Measurements from ENCODE around the gene B4GALT4. TPM values are rescaled to one million over a fixed set of nuclear protein-coding genes. Genes with fewer than 3 reads are reported as not detected.
"Not testable (repeated sequence)": the region's sequence is repeated elsewhere in the genome, so short reads cannot be mapped to it uniquely, and the experiment has no call there.

Gene B4GALT4
- polyA plus RNA-seq, 1 of the 3 experiments (the other 2 are of a cell fraction): 15.7 TPM

- H3K4me2 ChIP-seq: no peak overlapping the region
- no peaks in the 10 kb centered on the region for H3K36me3 ChIP-seq (replicated peaks in 1 of 2; ENCODE audit: control insufficient read depth in 1 of 2, insufficient read depth in 2 of 2, low read length in 1 of 2)
- H3K27ac ChIP-seq (ENCODE audit: low read depth in 2 of 2, low read length in 1 of 2): no peak overlapping the region
- no peak for DNase-seq
- H3F3A ChIP-seq (replicated peaks; ENCODE audit: insufficient read depth): peaks cover 18% of the 10 kb centered on the region
- H3K4me3 ChIP-seq (ENCODE audit: low read depth in 2 of 2, low read length in 1 of 2): no peak overlapping the region
- H3K4me1 ChIP-seq (ENCODE audit: control insufficient read depth in 1 of 2, insufficient read depth in 2 of 2, low read depth in 1 of 2, low read length in 1 of 2): peaks cover 0 to 2% of the 10 kb centered on the region in 2 experiments; a peak in 2 of 4 replicates
- no peak overlapping the region for H2AFZ ChIP-seq (ENCODE audit: low read depth)
- H3K79me2 ChIP-seq (ENCODE audit: insufficient read depth): peaks cover 18% of the 10 kb centered on the region
- ChIA-PET CTCF (interaction anchor here (0.7 to 2.7 kb wide), 3 partner anchors 15 to 644 kb away, joined by 3 to 13 read pairs (median 5); no protein-coding TSS in a partner anchor), POLR2A (no interaction called here)
- TF ChIP-seq TAF1 (IDR thresholded peaks at IDR 0.05; ENCODE audit: borderline replicate concordance, low read depth, low read length) (no peak), USF1 (IDR thresholded peaks at IDR 0.05; ENCODE audit: borderline replicate concordance, low read depth) (no peak)
- H3K9me3 ChIP-seq: no peaks in the 10 kb centered on the region
- no peaks in the 10 kb centered on the region for H3K27me3 ChIP-seq (ENCODE audit: insufficient read depth)
- no peaks in the 10 kb centered on the region for H3K9me2 ChIP-seq
- H3K9ac ChIP-seq: no peak overlapping the region
- no peaks in the 10 kb centered on the region for H4K20me1 ChIP-seq (ENCODE audit: insufficient read depth)
These were observed 3.0 kb upstream of the B4GALT4 start for GRCh38 chr3:119243712-119244111.

GRCh38 chr3:119243058-119243529 lies 2.4 kb upstream of the B4GALT4 start:
- H3K9me2 ChIP-seq; H3K9ac ChIP-seq; H3K4me3 ChIP-seq (ENCODE audit: low read depth in 2 of 2, low read length in 1 of 2); H3K36me3 ChIP-seq (replicated peaks in 1 of 2; ENCODE audit: control insufficient read depth in 1 of 2, insufficient read depth in 2 of 2, low read length in 1 of 2); H3K9me3 ChIP-seq; DNase-seq; H4K20me1 ChIP-seq (ENCODE audit: insufficient read depth); H3K4me2 ChIP-seq; H3K27me3 ChIP-seq (ENCODE audit: insufficient read depth); POLR2A ChIA-PET; H2AFZ ChIP-seq (ENCODE audit: low read depth); H3K27ac ChIP-seq (ENCODE audit: low read depth in 2 of 2, low read length in 1 of 2); H3K4me1 ChIP-seq (ENCODE audit: control insufficient read depth in 1 of 2, insufficient read depth in 2 of 2, low read depth in 1 of 2, low read length in 1 of 2): not testable (repeated sequence)
- Histone ChIP-seq H3F3A (replicated peaks; ENCODE audit: insufficient read depth) (peaks cover 24% of the 10 kb centered on the region), H3K79me2 (ENCODE audit: insufficient read depth) (peaks cover 24% of the 10 kb centered on the region)
- WGBS (ENCODE audit: low lambda C conversion rate): 66% methylated on average over 5 of the region's 7 CpGs
- CTCF ChIA-PET: interaction anchor here (0.7 to 2.7 kb wide), 3 partner anchors 16 to 644 kb away, joined by 3 to 13 read pairs (median 5); no protein-coding TSS in a partner anchor

GRCh38 chr3:119242387-119243057 lies 1.8 kb upstream of the B4GALT4 start:
- H3K9ac ChIP-seq; H3K4me1 ChIP-seq (ENCODE audit: control insufficient read depth in 1 of 2, insufficient read depth in 2 of 2, low read depth in 1 of 2, low read length in 1 of 2); DNase-seq; H3K4me2 ChIP-seq; H3K4me3 ChIP-seq (ENCODE audit: low read depth in 2 of 2, low read length in 1 of 2); H3K36me3 ChIP-seq (replicated peaks in 1 of 2; ENCODE audit: control insufficient read depth in 1 of 2, insufficient read depth in 2 of 2, low read length in 1 of 2); H3K27me3 ChIP-seq (ENCODE audit: insufficient read depth); H2AFZ ChIP-seq (ENCODE audit: low read depth); H3K9me3 ChIP-seq; H4K20me1 ChIP-seq (ENCODE audit: insufficient read depth); H3K9me2 ChIP-seq; POLR2A ChIA-PET; H3K27ac ChIP-seq (ENCODE audit: low read depth in 2 of 2, low read length in 1 of 2): not testable (repeated sequence)
- CTCF ChIA-PET: interaction anchor here (1.3 to 3.0 kb wide), 6 partner anchors 10 to 358 kb away, joined by 7 to 18 read pairs (median 12); partner anchors contain the start of gene TEX55
- 87% methylated on average over 7 of the region's 49 CpGs for WGBS (ENCODE audit: low lambda C conversion rate)
- Histone ChIP-seq H3K79me2 (ENCODE audit: insufficient read depth) (peaks cover 30% of the 10 kb centered on the region), H3F3A (replicated peaks; ENCODE audit: insufficient read depth) (peaks cover 24% of the 10 kb centered on the region)
